GM12878 (cell line): ENCODE data around the gene DHRS7B. TPM values are rescaled to one million over a fixed set of nuclear protein-coding genes. Genes with fewer than 3 reads are reported as not detected.

Source experiments
- ATAC-seq: fragments of 200-7000 bp; cut with Tn5 transposase; 3 replicates; pipeline ENCODE4 v1.9.1; 2020; ENCODE audit warnings: mild to moderate bottlenecking, moderate library complexity
- BruUV-seq: library from RNA; stranded (reverse); fragments of 400-500 nt; replicated peaks from 2 replicates; lab custom pipeline; 2021; lab: Mats Ljungman, UMichigan
- CTCF ChIA-PET: fragments of 300-600 bp; sonication (Branson Sonifier 250); formaldehyde crosslinking; extraction: SDS; loops from one replicate; lab custom pipeline; 2021; ENCODE audit warnings: inconsistent platforms; lab: Yijun Ruan, JAX
- POLR2A ChIA-PET: fragments of 350-600 bp; formaldehyde crosslinking; extraction: SDS; loops from one replicate; lab custom pipeline; 2021; ENCODE audit warnings: inconsistent platforms; lab: Charles Lee
- RAD21 ChIA-PET: fragments of 300-600 bp; sonication (Branson Sonifier 250); formaldehyde crosslinking; loops from one replicate; lab custom pipeline; 2023; ENCODE audit warnings: antibody characterized with exemption; ENCODE audit not compliant: unreplicated experiment; lab: Charles Lee
- SMC1A ChIA-PET: fragments of 300-600 bp; sonication (Branson Sonifier 250); formaldehyde crosslinking; loops from one replicate; lab custom pipeline; 2023; ENCODE audit not compliant: unreplicated experiment, uncharacterized antibody; lab: Charles Lee
- DNase-seq: peaks from one replicate; pipeline ENCODE4 v3.0.0-alpha.2; 2011; ENCODE audit warnings: low read depth, low spot score
- FAIRE-seq: peaks from 3 replicates; lab custom pipeline; 2011; peaks lifted over from hg19 to GRCh38; lab: Jason Lieb, UNC
- H2AFZ ChIP-seq: 2 replicates; pipeline ENCODE4 v1.6.0; 2011; ENCODE audit warnings: low read depth, low read length, control low read depth; ENCODE audit not compliant: control insufficient read depth
- H3K27ac ChIP-seq: 2 replicates; pipeline ENCODE4 v1.5.1; 2011; ENCODE audit warnings: control low read depth; ENCODE audit not compliant: control insufficient read depth, insufficient read depth
- H3K27me3 ChIP-seq, 2 experiments: replicated peaks in 1 of 2; 2 replicates each; pipeline versions ENCODE4 v1.6.0 to v1.6.1; 2011; ENCODE audit warnings: low read length in 1 of 2; ENCODE audit not compliant: control insufficient read depth in 2 of 2, insufficient read depth in 2 of 2
- H3K36me3 ChIP-seq, 2 experiments: 2 replicates each; pipeline ENCODE4 v1.5.1; 2011; ENCODE audit warnings: low read length in 1 of 2; ENCODE audit not compliant: control insufficient read depth in 2 of 2, insufficient read depth in 2 of 2
- H3K4me1 ChIP-seq: 2 replicates; pipeline ENCODE4 v1.6.1; 2011; ENCODE audit warnings: mild to moderate bottlenecking, low read length, moderate library complexity, mixed read lengths; ENCODE audit not compliant: control insufficient read depth, insufficient read depth
- H3K4me2 ChIP-seq: 2 replicates; pipeline ENCODE4 v1.6.0; 2011; ENCODE audit warnings: control low read depth; ENCODE audit not compliant: control insufficient read depth, insufficient read depth
- H3K4me3 ChIP-seq: fragments of 200-600 bp; sonication (generic); 2 replicates; pipeline ENCODE4 v1.5.1; 2016
- H3K79me2 ChIP-seq: 2 replicates; pipeline ENCODE4 v1.6.0; 2011; ENCODE audit warnings: low read length; ENCODE audit not compliant: control insufficient read depth, insufficient read depth
- H3K9ac ChIP-seq: 2 replicates; pipeline ENCODE4 v1.8.0; 2011; ENCODE audit warnings: low read length, control low read depth, mixed read lengths; ENCODE audit not compliant: control insufficient read depth, insufficient read depth
- H3K9me3 ChIP-seq: replicated peaks from 3 replicates; pipeline ENCODE4 v1.5.1; 2011; ENCODE audit warnings: mild to moderate bottlenecking, low read length; ENCODE audit not compliant: control insufficient read depth, insufficient read depth
- H4K20me1 ChIP-seq: 2 replicates; pipeline ENCODE4 v1.6.0; 2011; ENCODE audit not compliant: control insufficient read depth, insufficient read depth
- BMI1 ChIP-seq: fragments of 450-650 bp; IDR thresholded peaks from 2 replicates; pipeline ENCODE4 v1.6.1; 2016; ENCODE audit warnings: mild to moderate bottlenecking, moderate library complexity, borderline replicate concordance
- CBFB ChIP-seq: IDR thresholded peaks from 2 replicates; pipeline ENCODE4 v1.6.1; 2016; ENCODE audit warnings: antibody characterized with exemption, low read depth
- CREB1 ChIP-seq: IDR thresholded peaks from 2 replicates; pipeline ENCODE4 v1.6.1; 2012; ENCODE audit warnings: low read depth, mild to moderate bottlenecking, inconsistent platforms
- GABPA ChIP-seq: IDR thresholded peaks from 2 replicates; pipeline ENCODE4 v1.6.1; 2014; ENCODE audit warnings: antibody characterized with exemption, low read depth, mild to moderate bottlenecking, inconsistent platforms
- HCFC1 ChIP-seq: fragments of 150-350 bp; IDR thresholded peaks from 2 replicates; pipeline ENCODE4 v1.6.1; 2014; ENCODE audit warnings: low read length
- IKZF1 ChIP-seq: fragments of 450-650 bp; conservative IDR thresholded peaks from 2 replicates; pipeline ENCODE4 v1.6.1; 2017; ENCODE audit warnings: antibody characterized with exemption, mild to moderate bottlenecking
- NFYA ChIP-seq: IDR thresholded peaks from 2 replicates; pipeline ENCODE4 v1.6.1; 2011; ENCODE audit warnings: low read depth, mild to moderate bottlenecking, low read length, improper control_type of control experiment, borderline replicate concordance
- NFYB ChIP-seq: IDR thresholded peaks from 2 replicates; pipeline ENCODE4 v1.6.1; 2011; ENCODE audit warnings: low read depth, mild to moderate bottlenecking, low read length, improper control_type of control experiment, moderate library complexity; ENCODE audit not compliant: insufficient read depth
- POLR2AphosphoS5 ChIP-seq: IDR thresholded peaks from 2 replicates; pipeline ENCODE4 v1.6.1; 2011; ENCODE audit warnings: mild to moderate bottlenecking, low read length, inconsistent platforms
- RCOR1 ChIP-seq: conservative IDR thresholded peaks from 2 replicates; pipeline ENCODE4 v1.6.1; 2012; ENCODE audit warnings: low read depth, low read length, improper control_type of control experiment
- SMAD5 ChIP-seq: IDR thresholded peaks from 2 replicates; pipeline ENCODE4 v1.6.1; 2016; ENCODE audit warnings: antibody characterized with exemption, low read depth
- SREBF1 ChIP-seq: IDR thresholded peaks from 2 replicates; pipeline ENCODE4 v1.6.1; 2012; ENCODE audit warnings: mild to moderate bottlenecking, low read length
- STAT3 ChIP-seq: IDR thresholded peaks from 2 replicates; pipeline ENCODE4 v1.6.1; 2011; ENCODE audit warnings: low read depth, low read length, improper control_type of control experiment
- TCF3 ChIP-seq: IDR thresholded peaks from 2 replicates; pipeline ENCODE4 v1.6.1; 2012; ENCODE audit warnings: low read depth, mild to moderate bottlenecking, low read length, borderline replicate concordance; ENCODE audit not compliant: insufficient read depth
- ZNF24 ChIP-seq: fragments of 450-650 bp; IDR thresholded peaks from 2 replicates; pipeline ENCODE4 v1.6.1; 2017; ENCODE audit warnings: antibody characterized with exemption, mild to moderate bottlenecking
- WGBS: methylation state at CpG from one replicate; pipeline ENCODE4 v1.1.6; 2016; ENCODE audit warnings: low lambda C conversion rate; ENCODE audit not compliant: insufficient replicate concordance, insufficient coverage; ENCODE audit errors: missing lambda C conversion rate; 5-methylcytosine and 5-hydroxymethylcytosine counted together
- in situ Hi-C: fragments of 300-500 bp; cut with MboI; formaldehyde crosslinking; loops from 9 replicates; pipeline ENCODE4 v1.14.3; 2018; ENCODE audit warnings: mixed read lengths
- intact Hi-C: fragments of 100-400 bp; cut with micrococcal nuclease; formaldehyde crosslinking; loops from one replicate; pipeline ENCODE4 v1.14.2; 2022; ENCODE audit not compliant: unreplicated experiment
- polyA plus RNA-seq, 11 experiments: library from polyadenylated mRNA; depleted of rRNA in 4 of 11; unstranded in 6 of 11; stranded (reverse) in 5 of 11; fragments of >200 nt; fragmentation: Nextera tagmentation in 4 of 11; fragmentation: Illumina TruSeq in 1 of 11; extraction: Ambion mirVana in 4 of 11; extraction: Trizol in 1 of 11; gene quantifications; 1 replicate in 1 of 11; 2 replicates in 10 of 11; pipeline versions ENCODE4 v1.2.1 to v1.2.3, GENCODE V29; 2011 to 2016; ENCODE audit warnings: inconsistent platforms in 2 of 11, missing spikeins in 2 of 11, low read depth in 1 of 11
- total RNA-seq, 4 experiments: library from RNA; depleted of rRNA in 3 of 4; stranded (reverse); fragments of >200 nt in 3 of 4; fragmentation: Illumina TruSeq in 1 of 4; extraction: Trizol in 1 of 4; gene quantifications; 2 replicates each; pipeline versions ENCODE4 v1.2.1 to v1.2.3, GENCODE V29; 2013 to 2021
- TF ChIP-seq, protein P1 (sequence below): IDR thresholded peaks from 2 replicates; pipeline ENCODE4 v1.6.1; 2012; ENCODE audit warnings: mild to moderate bottlenecking, low read depth, low read length
- TF ChIP-seq, protein P2 (sequence below): fragments of 450-650 bp; IDR thresholded peaks from 2 replicates; pipeline ENCODE4 v1.6.1; 2017; ENCODE audit warnings: borderline replicate concordance

DHRS7B gene
- total and polyA plus RNA-seq, 10 of the 15 experiments (the other 5 are each of a cell fraction or from before 2014, with no cell fraction given) = 11.1 to 35.6 (median 23.0) TPM

DNA sequence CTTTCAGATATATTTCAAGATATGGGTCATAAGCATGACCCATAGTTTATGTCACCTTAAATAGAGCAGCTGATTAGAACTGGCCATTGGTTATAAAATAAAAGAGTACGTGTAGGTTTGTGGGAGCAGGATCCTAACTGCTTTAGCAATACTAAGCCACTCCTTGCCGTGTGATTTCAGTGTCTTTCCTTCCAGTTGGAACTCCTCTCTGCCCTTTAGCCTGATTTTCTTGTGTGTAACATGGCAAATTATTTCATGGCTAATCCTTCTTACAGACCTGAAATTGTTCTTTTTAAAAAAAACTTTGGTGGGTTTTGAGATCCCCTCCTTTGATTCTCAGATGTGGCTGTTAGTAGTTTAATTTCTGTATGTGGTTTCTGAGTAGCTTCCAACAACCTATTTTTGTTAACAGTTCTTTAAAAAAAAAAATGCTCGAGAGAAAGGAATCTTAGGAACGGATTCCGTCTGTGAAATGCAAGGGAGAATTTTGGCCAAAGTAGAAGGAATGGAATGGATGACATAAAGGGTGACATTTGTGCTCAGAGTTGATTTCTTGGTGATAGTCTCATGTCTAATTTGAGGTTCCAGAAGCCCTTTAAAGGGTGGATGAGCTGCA lies 39.9 kb downstream of the DHRS7B start:
- no peaks in the 10 kb centered on the region for H3K79me2 ChIP-seq
- no peaks in the 10 kb centered on the region for H3K9me3 ChIP-seq
- no peak overlapping the region for H2AFZ ChIP-seq
- ChIA-PET SMC1A (interaction anchor here (0.6 kb wide), 1 partner anchor 244 kb away, joined by 3 read pairs; no protein-coding TSS in a partner anchor), RAD21 (no interaction called here), CTCF (no interaction called here), POLR2A (no interaction called here)
- DNase-seq (no peak), ATAC-seq (no peak), FAIRE-seq (no peak)
- no peaks in the 10 kb centered on the region for H3K36me3 ChIP-seq
- intact Hi-C loops (no loop called here), in situ Hi-C loops (no loop called here)
- WGBS = 96% methylated on average over 5 of the region's 5 CpGs
- no peak overlapping the region for H3K4me3 ChIP-seq
- no peaks in the 10 kb centered on the region for H3K27me3 ChIP-seq
- H3K9ac ChIP-seq = no peak overlapping the region
- TF ChIP-seq POLR2AphosphoS5 (no peak), NFYA (no peak), SMAD5 (no peak), HCFC1 (no peak), TCF3 (no peak), NFYB (no peak), SREBF1 (no peak), CREB1 (no peak), RCOR1 (no peak), GABPA (no peak), BMI1 (no peak), CBFB (no peak), IKZF1 (no peak), STAT3 (no peak), ZNF24 (no peak)
- TF ChIP-seq, protein P1, sequence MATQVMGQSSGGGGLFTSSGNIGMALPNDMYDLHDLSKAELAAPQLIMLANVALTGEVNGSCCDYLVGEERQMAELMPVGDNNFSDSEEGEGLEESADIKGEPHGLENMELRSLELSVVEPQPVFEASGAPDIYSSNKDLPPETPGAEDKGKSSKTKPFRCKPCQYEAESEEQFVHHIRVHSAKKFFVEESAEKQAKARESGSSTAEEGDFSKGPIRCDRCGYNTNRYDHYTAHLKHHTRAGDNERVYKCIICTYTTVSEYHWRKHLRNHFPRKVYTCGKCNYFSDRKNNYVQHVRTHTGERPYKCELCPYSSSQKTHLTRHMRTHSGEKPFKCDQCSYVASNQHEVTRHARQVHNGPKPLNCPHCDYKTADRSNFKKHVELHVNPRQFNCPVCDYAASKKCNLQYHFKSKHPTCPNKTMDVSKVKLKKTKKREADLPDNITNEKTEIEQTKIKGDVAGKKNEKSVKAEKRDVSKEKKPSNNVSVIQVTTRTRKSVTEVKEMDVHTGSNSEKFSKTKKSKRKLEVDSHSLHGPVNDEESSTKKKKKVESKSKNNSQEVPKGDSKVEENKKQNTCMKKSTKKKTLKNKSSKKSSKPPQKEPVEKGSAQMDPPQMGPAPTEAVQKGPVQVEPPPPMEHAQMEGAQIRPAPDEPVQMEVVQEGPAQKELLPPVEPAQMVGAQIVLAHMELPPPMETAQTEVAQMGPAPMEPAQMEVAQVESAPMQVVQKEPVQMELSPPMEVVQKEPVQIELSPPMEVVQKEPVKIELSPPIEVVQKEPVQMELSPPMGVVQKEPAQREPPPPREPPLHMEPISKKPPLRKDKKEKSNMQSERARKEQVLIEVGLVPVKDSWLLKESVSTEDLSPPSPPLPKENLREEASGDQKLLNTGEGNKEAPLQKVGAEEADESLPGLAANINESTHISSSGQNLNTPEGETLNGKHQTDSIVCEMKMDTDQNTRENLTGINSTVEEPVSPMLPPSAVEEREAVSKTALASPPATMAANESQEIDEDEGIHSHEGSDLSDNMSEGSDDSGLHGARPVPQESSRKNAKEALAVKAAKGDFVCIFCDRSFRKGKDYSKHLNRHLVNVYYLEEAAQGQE = no peak
- TF ChIP-seq, protein P2, sequence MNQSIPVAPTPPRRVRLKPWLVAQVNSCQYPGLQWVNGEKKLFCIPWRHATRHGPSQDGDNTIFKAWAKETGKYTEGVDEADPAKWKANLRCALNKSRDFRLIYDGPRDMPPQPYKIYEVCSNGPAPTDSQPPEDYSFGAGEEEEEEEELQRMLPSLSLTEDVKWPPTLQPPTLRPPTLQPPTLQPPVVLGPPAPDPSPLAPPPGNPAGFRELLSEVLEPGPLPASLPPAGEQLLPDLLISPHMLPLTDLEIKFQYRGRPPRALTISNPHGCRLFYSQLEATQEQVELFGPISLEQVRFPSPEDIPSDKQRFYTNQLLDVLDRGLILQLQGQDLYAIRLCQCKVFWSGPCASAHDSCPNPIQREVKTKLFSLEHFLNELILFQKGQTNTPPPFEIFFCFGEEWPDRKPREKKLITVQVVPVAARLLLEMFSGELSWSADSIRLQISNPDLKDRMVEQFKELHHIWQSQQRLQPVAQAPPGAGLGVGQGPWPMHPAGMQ = no peak
- H3K4me2 ChIP-seq = no peak overlapping the region
- H3K4me1 ChIP-seq = peaks cover 9% of the 10 kb centered on the region
- no TSS peak for BruUV-seq
- no peaks in the 10 kb centered on the region for H4K20me1 ChIP-seq
- H3K27ac ChIP-seq = no peak overlapping the region
